Psoas muscle (tissue), 8 donors: Measurements from ENCODE around the gene COX4I2. TPM values are rescaled to one million over a fixed set of nuclear protein-coding genes. Genes with fewer than 3 reads are reported as not detected.

Source experiments
- ATAC-seq, 4 donors: fragments of 200-7000 bp; cut with Tn5 transposase; one replicate each; pipeline ENCODE4 v1.9.1; 2020; ENCODE audit warnings: moderate library complexity in 3 of 4, mild to moderate bottlenecking in 2 of 4
- DNase-seq, 2 donors: peaks; one replicate each; pipeline ENCODE4 v3.0.0-alpha.2; 2020
- H3K27ac ChIP-seq: fragments of 200-600 bp; one replicate; pipeline ENCODE4 v1.8.0; 2022
- H3K27me3 ChIP-seq, 3 donors: fragments of 200-600 bp in 1 of 3; one replicate each; pipeline versions ENCODE4 v1.6.1 to v1.8.0; 2013 to 2022; ENCODE audit warnings: low read length in 2 of 3, mild to moderate bottlenecking in 2 of 3, moderate library complexity in 1 of 3; ENCODE audit not compliant: insufficient read depth in 3 of 3
- H3K36me3 ChIP-seq, 2 donors: fragments of 200-600 bp in 1 of 2; one replicate each; pipeline versions ENCODE4 v1.6.1 to v1.8.0; 2013 to 2022; ENCODE audit warnings: low read depth in 1 of 2, mild to moderate bottlenecking in 1 of 2, moderate library complexity in 1 of 2; ENCODE audit not compliant: insufficient read depth in 1 of 2
- H3K4me1 ChIP-seq: fragments of 200-600 bp; one replicate; pipeline ENCODE4 v1.8.0; 2022
- H3K4me3 ChIP-seq: fragments of 200-600 bp; one replicate; pipeline ENCODE4 v1.8.0; 2022; ENCODE audit warnings: mild to moderate bottlenecking
- H3K9me3 ChIP-seq: fragments of 200-600 bp; one replicate; pipeline ENCODE4 v1.8.0; 2022
- WGBS, 3 donors: extraction: QIAGEN DNeasy Blood & Tissue Kit; methylation state at CpG; one replicate each; pipeline versions ENCODE4 v1.1.6 to v1.1.7; 2013; 5-methylcytosine and 5-hydroxymethylcytosine counted together
- intact Hi-C, 2 donors: fragments of 100-400 bp; cut with DNase I; formaldehyde crosslinking; loops; one replicate each; pipeline versions ENCODE4 v1.11.0 to v1.14.2; 2022
- polyA plus RNA-seq, 3 donors: library from polyadenylated mRNA; stranded (reverse); fragments of 200-250 nt; gene quantifications; one replicate each; pipeline ENCODE4 v1.2.3, GENCODE V29; 2013
- total RNA-seq, 4 donors: library from RNA; stranded (reverse); fragmentation: NEBNext Ultra II Directional in 2 of 4; extraction: Animal tissue kit (Norgen Biotek cat#: 25700) in 2 of 4; gene quantifications; one replicate each; pipeline versions ENCODE4 v1.2.1 to v1.2.4, GENCODE V29; 2021 to 2023
- TF ChIP-seq, protein P1 (sequence below): fragments of 200-600 bp; IDR thresholded peaks from one replicate; pipeline ENCODE4 v1.8.0; 2022; ENCODE audit warnings: antibody characterized with exemption
- donor health status: healthy with polysubstance abuse.
- donor health status: DM: no; HTN: no; CAD: no; lungs with moderate emphysema.
- donor health status: Bipolar disorder and iron deficiency.
- donor health status: healthy.
- donor health status: DM: yes; HTN: yes; CAD: no.
- donor health status: DM: no; HTN: no; CAD: no.
- donor health status: DM: no; HTN: no; CAD: no.
- donor health status: DM: yes; HTN: yes; CAD: no.

COX4I2 gene
- total and polyA plus RNA-seq, 7 donors, result 3.5 to 13.2 (median 7.0) TPM

DNA sequence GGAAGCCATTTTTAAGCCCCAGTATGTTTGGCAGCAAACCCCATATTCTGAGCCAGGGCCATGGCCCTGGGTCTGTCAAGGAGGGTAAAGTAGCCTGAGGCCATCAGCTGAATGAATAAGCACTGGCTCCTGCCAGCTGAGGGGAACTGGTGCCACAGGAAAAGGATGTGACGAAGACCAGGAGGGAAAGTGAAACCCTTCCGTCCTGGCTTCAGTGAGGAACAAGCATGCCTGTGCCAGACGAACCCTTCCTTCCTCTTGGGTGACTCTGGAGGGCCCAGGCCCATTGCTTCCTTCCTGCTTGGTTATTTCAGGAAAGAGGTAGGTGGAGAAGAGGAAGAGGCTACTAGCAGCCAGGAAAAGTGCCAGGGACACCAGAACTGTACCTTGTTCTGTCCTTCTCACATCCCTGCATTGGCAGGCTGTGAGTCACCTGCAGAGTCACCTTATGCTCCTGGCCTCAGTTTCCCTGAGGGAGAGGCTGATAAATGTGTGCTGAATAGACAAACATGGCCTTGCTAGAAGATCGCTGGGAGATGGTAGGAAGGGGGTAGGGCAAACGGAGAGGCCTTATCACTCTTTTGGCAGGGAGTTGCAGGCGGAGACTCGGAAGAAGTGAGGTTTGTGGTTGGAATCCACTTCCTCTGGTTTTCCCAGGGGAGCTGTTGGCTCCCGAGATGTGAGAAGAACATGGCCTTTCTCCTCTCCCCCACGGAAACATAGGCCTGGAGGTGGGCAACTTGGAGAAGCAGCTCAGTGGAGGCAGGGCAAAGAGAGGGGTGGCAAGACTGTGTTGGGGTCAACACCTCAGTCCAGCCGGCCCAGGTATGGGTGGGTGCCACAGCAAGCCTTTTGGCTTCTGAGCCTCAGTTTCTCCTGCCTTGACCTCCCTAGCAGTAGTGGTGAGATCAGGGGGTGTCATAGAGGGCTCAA, 37.4 kb downstream of the COX4I2 start:
- peak; percentile 37 to 64 (median 49) for ATAC-seq
- 38 to 55% (median 51%) methylated on average over 10 of the region's 10 CpGs for WGBS, 3 donors
- Histone ChIP-seq H3K27me3 (no peaks in the 10 kb centered on the region), H3K9me3 (no peaks in the 10 kb centered on the region), H3K4me1 (peaks cover 73% of the 10 kb centered on the region), H3K27ac (peak overlapping the region; percentile 60), H3K4me3 (peak overlapping the region; percentile 17), H3K36me3 (peaks cover 5 to 15% of the 10 kb centered on the region in 2 donors)
- TF ChIP-seq, protein P1, sequence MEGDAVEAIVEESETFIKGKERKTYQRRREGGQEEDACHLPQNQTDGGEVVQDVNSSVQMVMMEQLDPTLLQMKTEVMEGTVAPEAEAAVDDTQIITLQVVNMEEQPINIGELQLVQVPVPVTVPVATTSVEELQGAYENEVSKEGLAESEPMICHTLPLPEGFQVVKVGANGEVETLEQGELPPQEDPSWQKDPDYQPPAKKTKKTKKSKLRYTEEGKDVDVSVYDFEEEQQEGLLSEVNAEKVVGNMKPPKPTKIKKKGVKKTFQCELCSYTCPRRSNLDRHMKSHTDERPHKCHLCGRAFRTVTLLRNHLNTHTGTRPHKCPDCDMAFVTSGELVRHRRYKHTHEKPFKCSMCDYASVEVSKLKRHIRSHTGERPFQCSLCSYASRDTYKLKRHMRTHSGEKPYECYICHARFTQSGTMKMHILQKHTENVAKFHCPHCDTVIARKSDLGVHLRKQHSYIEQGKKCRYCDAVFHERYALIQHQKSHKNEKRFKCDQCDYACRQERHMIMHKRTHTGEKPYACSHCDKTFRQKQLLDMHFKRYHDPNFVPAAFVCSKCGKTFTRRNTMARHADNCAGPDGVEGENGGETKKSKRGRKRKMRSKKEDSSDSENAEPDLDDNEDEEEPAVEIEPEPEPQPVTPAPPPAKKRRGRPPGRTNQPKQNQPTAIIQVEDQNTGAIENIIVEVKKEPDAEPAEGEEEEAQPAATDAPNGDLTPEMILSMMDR, result no peak
- intact Hi-C loops, result no loop called here
- DNase-seq, result peak; percentile 67 to 78

DNA sequence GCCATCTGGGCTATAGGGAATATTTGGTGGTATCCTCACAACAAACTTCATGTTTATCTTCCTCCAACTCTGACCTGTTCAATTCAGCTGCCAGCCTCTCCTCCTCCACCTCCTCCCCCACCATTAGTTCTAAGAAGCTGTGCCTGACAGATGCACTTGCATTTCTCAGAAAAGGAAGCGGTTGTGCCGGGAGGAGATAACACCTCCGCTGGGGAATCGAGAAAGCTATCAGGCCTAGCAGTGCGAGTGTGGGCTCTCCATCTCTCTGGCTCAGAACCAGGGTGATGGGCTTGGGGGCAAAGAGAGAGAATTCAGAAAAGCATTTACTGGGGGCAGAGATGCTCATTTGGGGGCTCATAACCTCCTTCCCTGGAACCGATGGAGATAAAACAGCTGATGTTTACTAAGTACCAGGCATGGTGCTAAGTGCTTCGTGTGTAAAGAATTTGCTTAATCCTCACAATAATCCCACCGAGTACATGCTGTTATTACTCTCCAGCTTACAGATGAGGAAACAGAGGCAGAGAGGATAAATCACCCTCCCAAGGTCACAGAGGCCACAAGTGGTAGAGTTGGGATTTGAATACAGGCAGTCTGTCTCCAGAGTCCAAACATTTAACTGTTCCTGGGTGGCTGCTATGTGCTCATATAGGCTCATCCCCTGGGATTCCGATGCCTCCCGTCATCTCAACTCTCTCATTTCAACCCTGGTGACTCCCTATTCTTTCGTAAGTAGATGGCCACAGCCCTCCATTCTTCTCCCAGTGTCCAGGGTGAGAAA, 38.3 kb downstream of the COX4I2 start:
- TF ChIP-seq, protein P1, result no peak
- H3K9me3 ChIP-seq, result no peaks in the 10 kb centered on the region
- DNase-seq (no peak), ATAC-seq (peak in 2 of 4 donors; percentile 13 to 22)
- H3K27me3 ChIP-seq, result no peaks in the 10 kb centered on the region
- H3K27ac ChIP-seq, result peak overlapping the region; percentile 60
- 38 to 56% (median 51%) methylated on average over 11 of the region's 11 CpGs for WGBS, 3 donors
- H3K4me1 ChIP-seq, result peaks cover 67% of the 10 kb centered on the region
- peak overlapping the region; percentile 17 for H3K4me3 ChIP-seq
- H3K36me3 ChIP-seq, result peaks cover 9 to 15% of the 10 kb centered on the region in 2 donors
- intact Hi-C loops, result no loop called here

DNA sequence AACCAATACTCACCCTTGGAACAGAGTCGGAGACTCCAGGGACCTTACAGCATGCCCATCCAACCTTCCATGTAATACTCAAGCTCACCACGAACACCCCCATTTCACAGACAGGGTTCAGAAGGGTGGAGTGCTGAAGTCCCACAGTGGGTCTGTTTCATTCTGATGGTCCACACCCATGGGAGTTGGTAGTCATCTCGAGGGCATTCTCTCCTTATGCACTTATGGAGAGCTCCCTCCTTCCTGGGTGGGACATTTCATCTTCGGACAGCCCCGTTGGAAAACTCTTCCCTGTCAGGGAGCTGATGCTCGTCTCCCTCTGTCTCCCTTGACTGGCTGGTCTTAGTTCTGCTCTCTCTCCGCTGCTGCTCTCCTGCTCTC, 38.9 kb downstream of the COX4I2 start:
- DNase-seq (no peak), ATAC-seq (no peak)
- no peaks in the 10 kb centered on the region for H3K9me3 ChIP-seq
- H3K4me3 ChIP-seq, result no peak overlapping the region
- WGBS, 3 donors, result 84 to 92% (median 88%) methylated on average over 7 of the region's 7 CpGs
- H3K4me1 ChIP-seq, result peaks cover 67% of the 10 kb centered on the region
- TF ChIP-seq, protein P1, result no peak
- intact Hi-C loops, result no loop called here
- H3K27ac ChIP-seq, result peak overlapping the region; percentile 60
- H3K27me3 ChIP-seq, result no peaks in the 10 kb centered on the region
- H3K36me3 ChIP-seq, result peaks cover 9 to 15% of the 10 kb centered on the region in 2 donors

DNA sequence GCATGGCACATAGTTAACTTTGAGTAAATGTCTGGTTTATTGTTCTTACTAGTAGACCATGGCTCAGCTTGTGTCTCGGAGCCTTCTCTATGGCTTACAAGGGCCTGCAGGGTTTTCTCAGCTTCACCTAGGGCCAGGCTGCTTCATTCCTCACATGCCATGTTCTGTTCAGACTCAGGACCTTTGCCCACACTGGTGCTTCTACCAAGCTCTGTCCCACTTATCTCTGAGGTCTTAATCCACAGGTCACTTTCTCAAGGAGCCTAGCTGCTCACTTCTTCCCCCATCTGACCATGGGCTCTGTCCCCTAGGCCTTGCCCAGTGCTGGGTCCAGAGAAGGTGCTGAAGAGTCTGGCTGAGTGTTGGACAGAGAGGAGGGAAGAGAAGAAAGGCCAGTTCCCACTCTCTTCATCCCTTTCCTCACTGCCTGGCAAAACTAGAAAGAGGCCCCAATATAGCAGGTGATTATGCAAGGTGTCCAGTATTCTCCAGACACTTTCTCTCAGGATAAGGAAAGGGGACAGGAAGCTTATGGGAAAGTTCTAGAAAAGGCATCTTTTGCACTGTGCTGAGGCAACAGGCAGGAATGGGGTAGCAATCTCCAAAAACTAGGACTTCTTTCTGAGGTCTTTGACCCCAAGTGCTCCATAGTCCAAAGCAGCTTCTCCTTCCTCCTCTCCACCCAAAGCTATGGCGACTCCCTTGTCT, 40.0 kb downstream of the COX4I2 start:
- Histone ChIP-seq H3K27me3 (no peaks in the 10 kb centered on the region), H3K27ac (no peak overlapping the region), H3K4me1 (peaks cover 58% of the 10 kb centered on the region), H3K36me3 (peaks cover 9 to 15% of the 10 kb centered on the region in 2 donors), H3K9me3 (no peaks in the 10 kb centered on the region), H3K4me3 (no peak overlapping the region)
- TF ChIP-seq, protein P1, result no peak
- 92 to 95% (median 94%) methylated on average over 2 of the region's 2 CpGs for WGBS, 3 donors
- DNase-seq (no peak), ATAC-seq (no peak)
- intact Hi-C loops, result no loop called here
